SU-DHL-6 (cell line): Measurements from ENCODE around the gene HIP1R.

ENCODE experiments used
- H2AFZ ChIP-seq: fragments of 200-600 bp; sonication (generic); 2 replicates; pipeline ENCODE4 v1.6.1; 2014; ENCODE audit warnings: low read depth, mild to moderate bottlenecking, moderate library complexity, mixed read lengths, antibody characterized with exemption, low read length; ENCODE audit not compliant: severe bottlenecking
- H3F3A ChIP-seq: fragments of 200-600 bp; shearing (Covaris generic); 2 replicates; pipeline ENCODE4 v1.6.0; 2016; ENCODE audit warnings: antibody characterized with exemption, mild to moderate bottlenecking; ENCODE audit not compliant: insufficient read depth
- H3K27ac ChIP-seq: fragments of 200-600 bp; sonication (generic); 2 replicates; pipeline ENCODE4 v1.5.1; 2016; ENCODE audit warnings: low read depth, mild to moderate bottlenecking, low read length, moderate library complexity, mixed read lengths
- H3K27me3 ChIP-seq: fragments of 200-600 bp; sonication (generic), shearing (Covaris generic); 2 replicates; pipeline ENCODE4 v1.6.0; 2014; ENCODE audit warnings: mild to moderate bottlenecking, low read length
- H3K36me3 ChIP-seq: fragments of 200-600 bp; sonication (generic); 2 replicates; pipeline ENCODE4 v1.6.1; 2014; ENCODE audit warnings: mild to moderate bottlenecking, low read length, mixed read lengths
- H3K4me2 ChIP-seq: fragments of 300-600, 200-600 bp; shearing (Covaris generic), sonication (generic); 2 replicates; pipeline ENCODE4 v1.6.0; 2014; ENCODE audit warnings: low read length, low read depth, mild to moderate bottlenecking; ENCODE audit not compliant: poor library complexity, severe bottlenecking
- H3K4me3 ChIP-seq: fragments of 200-600 bp; sonication (generic); 2 replicates; pipeline ENCODE4 v1.5.1; 2014; ENCODE audit warnings: antibody characterized with exemption, low read length, mild to moderate bottlenecking, mixed read lengths; ENCODE audit not compliant: insufficient read depth, poor library complexity, severe bottlenecking
- H3K79me2 ChIP-seq: fragments of 200-600 bp; sonication (generic); 2 replicates; pipeline ENCODE4 v1.6.1; 2014; ENCODE audit warnings: mild to moderate bottlenecking, low read length, moderate library complexity; ENCODE audit not compliant: insufficient read depth
- H3K9ac ChIP-seq: fragments of 200-600 bp; sonication (generic); 2 replicates; pipeline ENCODE4 v1.7.0; 2014; ENCODE audit warnings: mild to moderate bottlenecking, low read length
- H3K9me2 ChIP-seq: fragments of 200-600 bp; sonication (generic); replicated peaks from 2 replicates; pipeline ENCODE4 v1.6.1; 2014; ENCODE audit warnings: low read length; ENCODE audit not compliant: insufficient read depth
- H3K9me3 ChIP-seq: fragments of 200-600 bp; sonication (generic); 2 replicates; pipeline ENCODE4 v1.6.1; 2014; ENCODE audit warnings: low read length, mixed read lengths; ENCODE audit not compliant: insufficient read depth
- H4K20me1 ChIP-seq: fragments of 200-600 bp; sonication (generic); 2 replicates; pipeline ENCODE4 v1.6.1; 2014; ENCODE audit warnings: low read depth, mild to moderate bottlenecking, antibody characterized with exemption, low read length, moderate library complexity, mixed read lengths
- CTCF ChIP-seq: fragments of 200-600 bp; sonication (generic); IDR thresholded peaks from one replicate; pipeline ENCODE4 v1.5.1; 2017; ENCODE audit warnings: antibody characterized with exemption, mild to moderate bottlenecking, low read length, moderate library complexity; ENCODE audit not compliant: insufficient read depth, poor library complexity, severe bottlenecking
- EZH2phosphoT487 ChIP-seq: fragments of 200-600 bp; sonication (generic), shearing (Covaris generic); conservative IDR thresholded peaks from 2 replicates; pipeline ENCODE4 v1.6.1; 2018; ENCODE audit warnings: mild to moderate bottlenecking, antibody characterized with exemption, low read length, moderate library complexity, mixed read lengths

HIP1R gene

GRCh38 chr12:122909442-122910288 is 74.4 kb downstream of the HIP1R start:
- no peaks in the 10 kb centered on the region for H3K9me3 ChIP-seq
- H3K4me3 ChIP-seq: no peak overlapping the region
- H2AFZ ChIP-seq: no peak overlapping the region
- no peak overlapping the region for H3K4me2 ChIP-seq
- H3F3A ChIP-seq: no peaks in the 10 kb centered on the region
- H3K27ac ChIP-seq: no peak overlapping the region
- TF ChIP-seq EZH2phosphoT487 (no peak), CTCF (no peak)
- H4K20me1 ChIP-seq: no peaks in the 10 kb centered on the region
- H3K9ac ChIP-seq: no peak overlapping the region
- H3K79me2 ChIP-seq: no peaks in the 10 kb centered on the region
- no peaks in the 10 kb centered on the region for H3K36me3 ChIP-seq
- no peaks in the 10 kb centered on the region for H3K9me2 ChIP-seq
- H3K27me3 ChIP-seq: no peaks in the 10 kb centered on the region
